Measurements from ENCODE around the gene ACSF3.

The ACSF3 gene

DNA sequence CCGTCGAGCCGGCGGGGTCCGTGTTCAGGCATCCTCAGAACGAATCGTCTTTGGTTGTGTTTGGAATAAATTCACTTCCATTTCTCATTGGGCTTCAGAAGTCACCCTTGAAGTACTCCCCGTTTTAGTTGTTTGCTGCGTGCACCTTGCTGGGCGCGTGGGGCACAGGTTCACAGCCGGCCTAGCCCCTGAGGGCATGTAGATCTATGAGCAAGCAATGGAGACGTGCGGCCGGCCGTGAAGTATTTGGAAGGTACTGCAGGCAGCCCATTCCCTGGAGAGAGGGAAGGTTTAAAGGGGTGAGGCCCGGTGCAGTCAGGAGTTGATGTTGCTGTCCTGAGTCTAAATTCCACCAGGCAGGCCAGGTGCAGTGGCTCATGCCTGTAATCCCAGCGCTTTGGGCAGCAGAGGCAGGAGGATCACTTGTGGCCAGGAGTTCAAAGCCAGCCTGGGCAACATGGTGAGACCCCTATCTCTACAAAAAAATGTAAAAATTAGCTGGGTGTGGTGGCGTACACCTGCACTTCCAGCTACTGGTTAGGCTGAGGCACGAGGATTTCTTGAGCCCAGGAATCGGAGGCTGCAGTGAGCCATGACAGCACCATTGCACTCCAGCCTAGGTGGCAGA is 714 bp downstream of the ACSF3 start:
- no peaks in the 10 kb centered on the region for H3K36me3 ChIP-seq (ENCODE audit: insufficient read depth, low read length)
- peak overlapping the region; percentile 68 for H3K9ac ChIP-seq (ENCODE audit: insufficient read length)
- DNase-seq (ENCODE audit: low read depth, low spot score): no peak
- H3K4me3 ChIP-seq: peak overlapping the region; percentile 78
- no peak overlapping the region for H3K27ac ChIP-seq
- no peak for TF ChIP-seq POLR2AphosphoS5 (IDR thresholded peaks at IDR 0.05; ENCODE audit: borderline replicate concordance, low read depth, low read length)
- no peak for TF ChIP-seq EZH2 (IDR thresholded peaks at IDR 0.05)
- no peak for TF ChIP-seq FOXP2 (optimal IDR thresholded peaks at IDR 0.05; ENCODE audit: control extremely low read depth, extremely low read length, insufficient read depth)
- no peaks in the 10 kb centered on the region for H3K9me3 ChIP-seq (ENCODE audit: low read depth, low read length)

DNA sequence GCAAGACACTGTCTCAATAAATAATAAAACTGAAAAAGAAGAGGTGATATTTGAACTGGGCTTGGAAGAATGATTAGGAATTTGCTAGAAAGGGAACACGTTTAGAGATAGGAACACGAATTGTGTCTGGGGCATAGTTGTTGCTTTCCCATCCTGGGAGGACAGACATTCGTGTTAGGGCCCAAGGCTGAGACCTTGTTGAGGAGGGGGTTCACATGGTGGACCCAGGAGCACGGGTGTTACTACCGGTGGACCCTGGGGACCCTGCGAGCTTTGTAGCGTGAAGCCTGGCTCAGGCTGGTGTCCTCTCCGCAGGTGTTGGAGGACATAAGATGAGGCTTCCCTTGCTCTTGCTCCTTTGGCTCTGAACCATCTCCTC is 1.2 kb downstream of the ACSF3 start:
- Histone ChIP-seq H3K9me3 (ENCODE audit: low read depth, low read length) (no peaks in the 10 kb centered on the region), H3K27ac (no peak overlapping the region), H3K9ac (ENCODE audit: insufficient read length) (no peak overlapping the region), H3K4me3 (peak overlapping the region; percentile 78), H3K36me3 (ENCODE audit: insufficient read depth, low read length) (no peaks in the 10 kb centered on the region)
- TF ChIP-seq FOXP2 (optimal IDR thresholded peaks at IDR 0.05; ENCODE audit: control extremely low read depth, extremely low read length, insufficient read depth): no peak
- no peak for TF ChIP-seq EZH2 (IDR thresholded peaks at IDR 0.05)
- no peak for TF ChIP-seq POLR2AphosphoS5 (IDR thresholded peaks at IDR 0.05; ENCODE audit: borderline replicate concordance, low read depth, low read length)
- DNase-seq (ENCODE audit: low read depth, low spot score): no peak

DNA sequence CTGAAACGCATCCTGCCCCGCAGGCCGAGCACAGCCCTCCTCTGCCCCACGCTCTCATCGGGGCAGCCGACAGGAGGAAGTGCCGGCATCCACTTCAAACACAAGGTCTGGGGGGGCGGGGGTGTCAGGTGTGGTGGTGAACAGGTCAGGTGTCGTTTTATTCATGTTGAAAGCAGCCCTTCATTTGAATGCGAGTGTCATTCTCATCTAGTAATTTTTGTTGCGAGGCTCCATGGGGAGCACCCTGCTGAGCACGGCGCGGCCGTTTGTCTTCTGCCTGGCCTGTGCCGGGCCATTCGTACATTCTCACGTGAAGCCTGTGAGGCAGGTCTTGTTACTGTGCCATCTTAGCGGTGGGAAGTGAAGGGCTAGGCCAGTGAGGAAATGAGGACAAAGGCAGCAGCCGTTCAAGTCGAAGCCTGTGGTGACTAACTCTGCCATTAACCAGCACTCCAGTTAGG is 1.9 kb downstream of the ACSF3 start:
- Histone ChIP-seq H3K36me3 (ENCODE audit: insufficient read depth, low read length) (no peaks in the 10 kb centered on the region), H3K9ac (ENCODE audit: insufficient read length) (no peak overlapping the region), H3K9me3 (ENCODE audit: low read depth, low read length) (no peaks in the 10 kb centered on the region), H3K4me3 (no peak overlapping the region), H3K27ac (no peak overlapping the region)
- no peak for TF ChIP-seq POLR2AphosphoS5 (IDR thresholded peaks at IDR 0.05; ENCODE audit: borderline replicate concordance, low read depth, low read length)
- no peak for TF ChIP-seq EZH2 (IDR thresholded peaks at IDR 0.05)
- TF ChIP-seq FOXP2 (optimal IDR thresholded peaks at IDR 0.05; ENCODE audit: control extremely low read depth, extremely low read length, insufficient read depth): no peak
- no peak for DNase-seq (ENCODE audit: low read depth, low spot score)

DNA sequence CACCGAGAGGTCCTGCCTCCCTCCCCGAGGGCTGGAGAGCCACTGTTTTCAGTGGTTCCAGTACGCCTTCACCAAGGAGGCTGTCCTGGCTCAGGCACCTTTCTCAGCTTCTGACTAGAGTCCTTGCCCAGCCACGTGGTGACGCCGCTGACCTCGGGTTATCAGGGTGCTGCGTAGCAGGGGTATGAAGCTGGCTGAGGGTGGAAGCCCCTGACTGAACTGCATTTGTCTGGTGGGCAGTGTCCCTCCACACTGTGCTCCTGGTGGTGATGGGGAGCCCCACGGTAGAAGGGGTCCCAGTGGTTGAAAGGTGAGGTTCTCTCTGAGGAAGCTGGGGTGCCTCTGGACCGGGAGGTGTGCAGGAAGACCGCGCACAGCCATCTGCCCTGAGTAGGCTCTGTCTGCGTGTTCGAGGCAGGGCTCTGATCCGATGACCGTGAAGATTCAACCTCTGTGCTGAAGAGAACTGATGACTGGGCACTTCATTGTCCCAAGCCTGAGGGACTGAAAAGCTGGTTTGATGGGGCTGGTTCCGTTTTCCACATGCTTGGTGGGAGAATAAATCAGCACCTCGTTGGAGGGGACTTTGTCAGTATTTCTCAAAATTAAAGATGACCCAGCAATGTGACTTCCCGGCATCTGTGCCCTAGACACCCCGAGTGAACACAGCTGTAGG is 2.5 kb downstream of the ACSF3 start:
- no peak overlapping the region for H3K27ac ChIP-seq
- H3K36me3 ChIP-seq (ENCODE audit: insufficient read depth, low read length): no peaks in the 10 kb centered on the region
- DNase-seq (ENCODE audit: low read depth, low spot score): no peak
- no peaks in the 10 kb centered on the region for H3K9me3 ChIP-seq (ENCODE audit: low read depth, low read length)
- no peak for TF ChIP-seq FOXP2 (optimal IDR thresholded peaks at IDR 0.05; ENCODE audit: control extremely low read depth, extremely low read length, insufficient read depth)
- H3K9ac ChIP-seq (ENCODE audit: insufficient read length): no peak overlapping the region
- H3K4me3 ChIP-seq: no peak overlapping the region

DNA sequence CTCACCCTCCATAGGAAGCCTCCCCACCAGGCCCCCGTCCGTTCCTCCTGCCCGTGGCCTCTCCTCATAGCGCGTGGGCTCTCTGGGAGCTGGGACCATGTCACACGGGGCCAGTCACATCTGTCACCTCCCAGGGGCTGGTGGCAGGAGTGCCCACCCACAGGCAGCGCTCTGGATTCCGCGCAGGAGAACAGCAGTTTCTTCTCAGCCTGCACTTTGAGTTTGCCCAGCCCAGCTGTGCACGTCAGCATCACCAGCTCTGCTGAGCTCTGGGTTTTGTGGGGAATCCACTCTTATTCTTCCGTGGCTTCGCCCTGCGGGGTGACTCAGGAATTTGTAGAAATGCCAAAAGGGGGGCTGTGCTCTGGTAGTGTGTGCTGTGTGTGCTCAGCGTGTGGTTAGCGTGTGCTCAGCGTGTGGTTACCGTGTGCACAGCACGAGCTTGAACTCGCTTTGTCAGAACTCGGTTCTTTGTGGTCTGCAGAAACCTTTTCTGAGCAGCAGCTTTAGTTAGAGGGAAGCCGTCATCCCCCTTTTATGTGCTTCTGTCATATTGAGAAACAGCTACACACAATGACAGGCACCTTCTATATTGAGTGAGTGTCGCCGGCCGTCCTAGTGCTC is 3.2 kb downstream of the ACSF3 start:
- no peak overlapping the region for H3K27ac ChIP-seq
- H3K4me3 ChIP-seq: no peak overlapping the region
- no peaks in the 10 kb centered on the region for H3K9me3 ChIP-seq (ENCODE audit: low read depth, low read length)

DNA sequence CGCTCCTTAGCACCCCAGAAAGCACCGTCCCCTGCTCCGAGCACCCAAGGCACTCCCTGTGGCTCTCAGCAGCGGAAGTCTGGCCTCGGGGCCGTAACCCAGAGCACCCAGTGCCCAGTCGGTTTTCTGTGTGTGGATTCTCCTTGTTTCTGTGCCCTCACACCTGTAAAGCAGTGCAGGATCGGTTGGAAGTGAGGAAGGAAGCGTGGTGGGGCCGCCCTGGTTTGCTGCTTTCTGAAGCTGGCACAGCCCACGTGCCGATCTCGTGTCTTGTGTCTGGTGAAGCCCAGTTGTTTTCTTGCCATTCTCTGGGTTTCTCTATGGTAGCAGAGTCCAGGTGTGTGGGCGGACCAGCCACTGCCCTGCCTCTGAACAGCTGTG is 3.7 kb downstream of the ACSF3 start:
- H3K27ac ChIP-seq: no peak overlapping the region
- H3K9me3 ChIP-seq (ENCODE audit: low read depth, low read length): no peaks in the 10 kb centered on the region
- no peak for DNase-seq (ENCODE audit: low read depth, low spot score)
- H3K36me3 ChIP-seq (ENCODE audit: insufficient read depth, low read length): no peaks in the 10 kb centered on the region
- H3K4me3 ChIP-seq: no peak overlapping the region
- no peak overlapping the region for H3K9ac ChIP-seq (ENCODE audit: insufficient read length)
- TF ChIP-seq FOXP2 (optimal IDR thresholded peaks at IDR 0.05; ENCODE audit: control extremely low read depth, extremely low read length, insufficient read depth) (no peak), EZH2 (IDR thresholded peaks at IDR 0.05) (no peak)

More for the DNA sequence above, 3.2 kb downstream of the ACSF3 start:
- Histone ChIP-seq H3K36me3 (ENCODE audit: insufficient read depth, low read length) (no peaks in the 10 kb centered on the region), H3K9ac (ENCODE audit: insufficient read length) (no peak overlapping the region)
- no peak for DNase-seq (ENCODE audit: low read depth, low spot score)
- TF ChIP-seq POLR2AphosphoS5 (IDR thresholded peaks at IDR 0.05; ENCODE audit: borderline replicate concordance, low read depth, low read length) (no peak), FOXP2 (optimal IDR thresholded peaks at IDR 0.05; ENCODE audit: control extremely low read depth, extremely low read length, insufficient read depth) (no peak), EZH2 (IDR thresholded peaks at IDR 0.05) (no peak)

DNA sequence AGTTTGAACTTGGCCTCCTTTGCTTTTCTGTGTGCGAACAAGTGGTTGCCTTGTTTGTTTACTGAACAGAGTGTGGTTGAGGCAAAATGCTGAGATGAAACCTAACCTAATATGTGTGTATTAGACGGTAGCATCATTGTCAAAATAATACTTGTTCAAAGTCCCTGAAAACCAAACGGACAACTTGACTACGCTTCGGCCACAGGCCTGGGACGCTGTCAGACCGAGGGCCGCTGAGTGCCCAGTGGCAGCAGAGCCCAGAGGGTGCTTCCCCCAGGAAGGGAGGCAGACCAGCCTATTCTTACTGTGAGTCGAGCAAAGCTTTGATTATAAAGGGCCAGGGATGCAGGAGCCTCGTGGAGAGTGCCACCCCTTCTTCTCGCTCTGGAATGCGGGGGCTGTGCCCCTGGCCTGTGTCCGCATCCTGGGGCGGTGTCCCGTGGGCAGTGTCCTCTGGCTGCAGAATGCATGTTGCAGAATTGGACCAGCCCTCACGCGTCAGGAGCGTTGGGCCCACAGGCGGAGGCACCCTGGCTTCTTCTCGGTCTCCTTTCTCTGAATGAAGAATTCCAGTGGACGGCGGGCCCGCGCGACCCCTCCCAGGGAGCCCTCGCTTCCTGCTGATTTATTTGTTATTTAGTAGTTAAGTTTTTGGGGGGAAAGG is 5.2 kb downstream of the ACSF3 start:
- Histone ChIP-seq H3K36me3 (ENCODE audit: insufficient read depth, low read length) (no peaks in the 10 kb centered on the region), H3K4me3 (no peak overlapping the region), H3K9me3 (ENCODE audit: low read depth, low read length) (no peaks in the 10 kb centered on the region), H3K27ac (no peak overlapping the region), H3K9ac (ENCODE audit: insufficient read length) (no peak overlapping the region)
- no peak for DNase-seq (ENCODE audit: low read depth, low spot score)
- no peak for TF ChIP-seq POLR2AphosphoS5 (IDR thresholded peaks at IDR 0.05; ENCODE audit: borderline replicate concordance, low read depth, low read length)

DNA sequence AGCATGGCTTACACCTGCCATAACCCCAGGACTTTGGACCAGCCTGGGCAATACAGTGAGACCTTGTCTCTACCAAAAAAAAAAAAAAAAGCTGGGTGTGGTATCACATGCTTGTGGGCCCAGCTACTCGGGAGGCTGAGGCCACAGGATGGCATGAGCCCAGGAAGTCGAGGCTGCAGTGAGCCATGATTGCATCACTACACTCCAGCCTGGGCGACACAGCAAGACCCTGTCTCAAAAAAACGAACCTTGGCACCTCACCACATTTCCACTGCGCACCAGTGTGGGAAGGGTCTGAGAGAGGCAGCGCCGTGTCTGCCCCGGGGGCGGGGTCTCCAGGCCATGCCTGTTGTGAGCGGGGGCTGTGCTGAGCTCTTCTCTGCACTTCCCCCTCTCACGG is 6.3 kb downstream of the ACSF3 start:
- Histone ChIP-seq H3K36me3 (ENCODE audit: insufficient read depth, low read length) (no peaks in the 10 kb centered on the region), H3K4me3 (no peak overlapping the region), H3K9me3 (ENCODE audit: low read depth, low read length) (no peaks in the 10 kb centered on the region), H3K9ac (ENCODE audit: insufficient read length) (no peak overlapping the region), H3K27ac (no peak overlapping the region)
- TF ChIP-seq POLR2AphosphoS5 (IDR thresholded peaks at IDR 0.05; ENCODE audit: borderline replicate concordance, low read depth, low read length) (no peak), FOXP2 (optimal IDR thresholded peaks at IDR 0.05; ENCODE audit: control extremely low read depth, extremely low read length, insufficient read depth) (no peak), EZH2 (IDR thresholded peaks at IDR 0.05) (no peak)
- DNase-seq (ENCODE audit: low read depth, low spot score): no peak

Data from SK-N-MC (cell line).